H9 (cell line): ENCODE data around the gene HMGCL. TPM values are rescaled to one million over a fixed set of nuclear protein-coding genes. Genes with fewer than 3 reads are reported as not detected.
A peak's percentile ranks its signal among the peaks of the same experiment; 100 is the strongest.

Source experiments
- DNase-seq: peaks from one replicate; pipeline ENCODE4 v3.0.0-alpha.2; 2017
- H2AFZ ChIP-seq: one replicate; pipeline ENCODE4 v1.6.1; 2013; ENCODE audit warnings: mild to moderate bottlenecking, low read length, control low read depth, moderate library complexity
- H2AK5ac ChIP-seq: 2 replicates; pipeline ENCODE4 v1.6.1; 2013; ENCODE audit warnings: low read length, control low read depth, mixed read lengths; ENCODE audit not compliant: insufficient read length
- H2BK120ac ChIP-seq: one replicate; pipeline ENCODE4 v1.6.1; 2013; ENCODE audit warnings: low read depth, mild to moderate bottlenecking, low read length, control low read depth, inconsistent platforms; ENCODE audit not compliant: poor library complexity, severe bottlenecking
- H2BK12ac ChIP-seq: 2 replicates; pipeline ENCODE4 v1.6.1; 2013; ENCODE audit warnings: low read length, control low read depth, mixed read lengths, low read depth; ENCODE audit not compliant: insufficient read length
- H2BK15ac ChIP-seq: 2 replicates; pipeline ENCODE4 v1.6.1; 2013; ENCODE audit warnings: low read depth, low read length, control low read depth
- H2BK20ac ChIP-seq: one replicate; pipeline ENCODE4 v1.6.1; 2013; ENCODE audit warnings: low read depth, mild to moderate bottlenecking, low read length, control low read depth, inconsistent platforms; ENCODE audit not compliant: poor library complexity, severe bottlenecking
- H2BK5ac ChIP-seq: 2 replicates; pipeline ENCODE4 v1.6.1; 2013; ENCODE audit warnings: low read length, control low read depth, mixed read lengths; ENCODE audit not compliant: insufficient read length
- H3K14ac ChIP-seq: 2 replicates; pipeline ENCODE4 v1.6.1; 2013; ENCODE audit warnings: low read length, control low read depth; ENCODE audit not compliant: insufficient read depth
- H3K18ac ChIP-seq: 2 replicates; pipeline ENCODE4 v1.6.1; 2013; ENCODE audit warnings: low read depth, mild to moderate bottlenecking, mixed read lengths, low read length, control low read depth; ENCODE audit not compliant: insufficient read length
- H3K23ac ChIP-seq: 2 replicates; pipeline ENCODE4 v1.6.1; 2013; ENCODE audit warnings: low read length, control low read depth, mixed read lengths, low read depth; ENCODE audit not compliant: insufficient read length
- H3K23me2 ChIP-seq: 2 replicates; pipeline ENCODE4 v1.6.1; 2013; ENCODE audit warnings: low read depth, mild to moderate bottlenecking, mixed read lengths, low read length, control low read depth; ENCODE audit not compliant: insufficient read length, poor library complexity, severe bottlenecking
- H3K27ac ChIP-seq: 2 replicates; pipeline ENCODE4 v1.5.1; 2013; ENCODE audit warnings: low read length, control low read depth, mixed read lengths, low read depth; ENCODE audit not compliant: insufficient read length
- H3K27me3 ChIP-seq: 2 replicates; pipeline ENCODE4 v1.6.1; 2013; ENCODE audit warnings: low read length, control low read depth, inconsistent platforms; ENCODE audit not compliant: insufficient read depth
- H3K4ac ChIP-seq: 2 replicates; pipeline ENCODE4 v1.6.1; 2013; ENCODE audit warnings: low read depth, mild to moderate bottlenecking, control low read depth, inconsistent platforms, low read length, moderate library complexity
- H3K4me1 ChIP-seq: 2 replicates; pipeline ENCODE4 v1.6.1; 2013; ENCODE audit warnings: low read length, control low read depth, inconsistent platforms; ENCODE audit not compliant: insufficient read depth
- H3K4me2 ChIP-seq: 2 replicates; pipeline ENCODE4 v1.6.1; 2013; ENCODE audit warnings: low read length, control low read depth, mixed read lengths; ENCODE audit not compliant: insufficient read length, insufficient read depth
- H3K56ac ChIP-seq: 2 replicates; pipeline ENCODE4 v1.6.1; 2013; ENCODE audit warnings: low read depth, mild to moderate bottlenecking, mixed read lengths, low read length, control low read depth; ENCODE audit not compliant: insufficient read length
- H3K79me1 ChIP-seq: 2 replicates; pipeline ENCODE4 v1.6.1; 2013; ENCODE audit warnings: low read depth, mild to moderate bottlenecking, moderate library complexity, low read length, control low read depth, inconsistent platforms; ENCODE audit not compliant: insufficient read depth, poor library complexity, severe bottlenecking
- H3K79me2 ChIP-seq: 2 replicates; pipeline ENCODE4 v1.6.1; 2013; ENCODE audit warnings: low read length, control low read depth, inconsistent platforms; ENCODE audit not compliant: insufficient read depth
- H3K9ac ChIP-seq: 2 replicates; pipeline ENCODE4 v1.6.1; 2013; ENCODE audit warnings: low read length, control low read depth, mixed read lengths; ENCODE audit not compliant: insufficient read length; ENCODE audit errors: extremely low read depth
- H3K9me3 ChIP-seq: one replicate; pipeline ENCODE4 v1.6.1; 2013; ENCODE audit warnings: low read depth, low read length, inconsistent platforms; ENCODE audit not compliant: control insufficient read depth
- H3T11ph ChIP-seq: one replicate; pipeline ENCODE4 v1.6.1; 2013; ENCODE audit warnings: mild to moderate bottlenecking, low read length, control low read depth, inconsistent platforms
- H4K20me1 ChIP-seq: one replicate; pipeline ENCODE4 v1.6.1; 2013; ENCODE audit not compliant: control insufficient read depth, insufficient read length, insufficient read depth
- H4K5ac ChIP-seq: 2 replicates; pipeline ENCODE4 v1.6.1; 2013; ENCODE audit warnings: low read depth, mild to moderate bottlenecking, mixed read lengths, low read length, control low read depth; ENCODE audit not compliant: insufficient read length
- H4K8ac ChIP-seq: replicated peaks from 2 replicates; pipeline ENCODE4 v1.6.1; 2013; ENCODE audit warnings: low read length, control low read depth, mixed read lengths, low read depth; ENCODE audit not compliant: insufficient read length
- H4K91ac ChIP-seq: 2 replicates; pipeline ENCODE4 v1.6.1; 2013; ENCODE audit warnings: low read depth, mild to moderate bottlenecking, moderate library complexity, mixed read lengths, low read length, control low read depth; ENCODE audit not compliant: insufficient read length
- H3K27ac Mint-ChIP-seq, 3 experiments: 2 replicates in 2 of 3; 3 replicates in 1 of 3; pipeline ENCODE4 v1.8.0; 2020 to 2021; ENCODE audit warnings: mixed read lengths in 3 of 3, mild to moderate bottlenecking in 1 of 3, moderate library complexity in 1 of 3
- H3K27me3 Mint-ChIP-seq: 2 replicates; pipeline ENCODE4 v1.8.0; 2021; ENCODE audit warnings: low read depth, mild to moderate bottlenecking, moderate library complexity, mixed read lengths
- H3K36me3 Mint-ChIP-seq, 3 experiments: 2 replicates in 2 of 3; 3 replicates in 1 of 3; pipeline ENCODE4 v1.8.0; 2020 to 2021; ENCODE audit warnings: low read depth in 3 of 3, mixed read lengths in 3 of 3; ENCODE audit not compliant: insufficient read depth in 1 of 3
- H3K4me1 Mint-ChIP-seq, 2 experiments: 2 replicates each; pipeline ENCODE4 v1.8.0; 2020; ENCODE audit warnings: mixed read lengths in 2 of 2
- H3K4me3 Mint-ChIP-seq, 2 experiments: 2 replicates in 1 of 2; 3 replicates in 1 of 2; pipeline ENCODE4 v1.8.0; 2020 to 2021; ENCODE audit warnings: mild to moderate bottlenecking in 2 of 2, mixed read lengths in 2 of 2, moderate library complexity in 1 of 2
- H3K9me3 Mint-ChIP-seq, 2 experiments: 2 replicates in 1 of 2; 3 replicates in 1 of 2; pipeline ENCODE4 v1.8.0; 2020; ENCODE audit warnings: mild to moderate bottlenecking in 2 of 2, mixed read lengths in 2 of 2, moderate library complexity in 1 of 2
- CTCF ChIP-seq: fragments of 200-600 bp; sonication (generic); conservative IDR thresholded peaks from 3 replicates; pipeline ENCODE4 v1.8.0; 2021; ENCODE audit warnings: antibody characterized with exemption, mild to moderate bottlenecking
- WGBS: extraction: QIAGEN DNeasy Blood & Tissue Kit; methylation state at CpG from one replicate; pipeline ENCODE4 v1.1.7; 2013; ENCODE audit warnings: missing lambda C conversion rate, low lambda C conversion rate, mixed read lengths; ENCODE audit not compliant: insufficient read length; ENCODE audit errors: extremely low coverage; 5-methylcytosine and 5-hydroxymethylcytosine counted together
- total RNA-seq: library from RNA; stranded (reverse); gene quantifications from 2 replicates; pipeline ENCODE4 v1.2.1, GENCODE V29; 2021

HMGCL gene
- total RNA-seq, 1 experiment from 2014 or later = 15.9 TPM

- Mint-ChIP-seq H3K27me3 (peaks cover 8% of the 10 kb centered on the region), H3K4me3 (peak overlapping the region; percentile 90 to 91; a peak in 4 of 5 replicates), H3K27ac (peak overlapping the region in 1 of 3 experiments; percentile 68; a peak in 1 of 7 replicates), H3K9me3 (no peaks in the 10 kb centered on the region), H3K4me1 (peaks cover 9 to 11% of the 10 kb centered on the region in 2 experiments), H3K36me3 (peaks cover 4 to 37% (median 25%) of the 10 kb centered on the region in 3 experiments; a peak in 5 of 7 replicates)
- Histone ChIP-seq H3T11ph (no peak overlapping the region), H3K18ac (no peak overlapping the region), H4K20me1 (no peaks in the 10 kb centered on the region), H3K27ac (no peak overlapping the region), H3K56ac (no peak overlapping the region), H4K91ac (no peak overlapping the region), H2AK5ac (no peak overlapping the region), H3K27me3 (no peaks in the 10 kb centered on the region), H2BK12ac (no peak overlapping the region), H3K23ac (no peak overlapping the region), H2BK15ac (no peak overlapping the region), H3K9ac (no peak overlapping the region), H4K5ac (no peak overlapping the region), H2BK120ac (no peak overlapping the region), H2BK5ac (no peak overlapping the region), H3K79me2 (no peaks in the 10 kb centered on the region), H2BK20ac (no peak overlapping the region), H3K23me2 (peaks cover 11% of the 10 kb centered on the region), H3K14ac (no peak overlapping the region), H4K8ac (no peak overlapping the region), H3K4ac (no peak overlapping the region), H2AFZ (no peak overlapping the region), H3K9me3 (no peaks in the 10 kb centered on the region), H3K4me2 (no peak overlapping the region), H3K4me1 (no peaks in the 10 kb centered on the region; the same call in 1 of the 2 replicates), H3K79me1 (no peaks in the 10 kb centered on the region)
- TF ChIP-seq CTCF = peak; percentile 49
- WGBS = no CpG with 5 or more reads among the region's 12 CpGs
- no peak for DNase-seq
Measured at GRCh38 chr1:23798662-23799142, 26.5 kb downstream of the HMGCL start.
